GM20000 (cell line): ENCODE data around the gene ZAP70.
"Not testable (repeated sequence)": the region's sequence is repeated elsewhere in the genome, so short reads cannot be mapped to it uniquely, and the experiment has no call there.

ENCODE experiments used
- DNase-seq: peaks from one replicate; pipeline ENCODE4 v3.0.0; 2012; ENCODE audit warnings: low spot score
- CTCF ChIP-seq: IDR thresholded peaks from 2 replicates; pipeline ENCODE4 v1.5.1; 2012; ENCODE audit warnings: mild to moderate bottlenecking, control low read depth; ENCODE audit errors: extremely low read depth, missing control alignments

Gene ZAP70

DNA sequence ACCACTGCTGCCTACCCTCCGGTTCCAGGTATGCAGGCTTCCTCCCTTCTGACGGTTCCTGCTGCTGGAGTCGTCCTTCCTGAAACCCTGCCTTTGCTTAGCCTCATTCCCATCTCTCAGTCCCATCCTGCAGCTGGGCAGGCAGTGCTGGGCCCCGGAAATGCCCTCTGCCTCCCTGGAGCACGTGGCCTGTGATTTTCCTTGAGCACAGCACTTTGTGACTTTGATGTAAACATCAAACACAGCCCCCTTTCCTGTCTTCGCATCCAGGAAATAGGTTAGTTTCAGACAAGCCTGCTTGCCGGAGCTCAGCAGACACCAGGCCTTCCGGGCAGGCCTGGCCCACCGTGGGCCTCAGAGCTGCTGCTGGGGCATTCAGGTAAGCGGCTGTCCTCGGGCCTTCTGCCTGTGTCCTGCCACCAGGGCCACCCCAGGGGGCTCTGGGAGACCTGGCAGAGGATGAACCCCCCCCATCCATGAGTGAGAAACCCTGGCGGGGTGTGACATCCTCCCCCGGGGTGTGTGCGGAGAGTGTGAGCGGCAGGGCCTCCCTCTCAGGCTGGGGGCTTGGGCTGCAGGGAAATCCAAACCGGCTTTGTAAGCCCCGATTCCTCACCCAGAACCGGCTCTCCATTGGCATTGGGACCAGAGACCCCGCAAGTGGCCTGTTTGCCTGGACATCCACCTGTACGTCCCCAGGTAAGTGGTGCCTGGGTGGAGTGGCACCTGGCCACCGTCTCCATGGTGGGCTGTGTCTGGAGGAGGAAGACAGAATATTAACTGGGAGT, at the start of gene ZAP70:
TSS of gene ZAP70 (plus strand) at position 281 of the 788 bp plus-strand sequence. CDS start 10,461 bp downstream, outside the sequence.
- DNase-seq = peak; percentile 35
- TF ChIP-seq CTCF = no peak

GRCh38 chr2:97663626-97663961, 49.8 kb upstream of the ZAP70 start:
- TF ChIP-seq CTCF = no peak
- DNase-seq = no peak

DNA sequence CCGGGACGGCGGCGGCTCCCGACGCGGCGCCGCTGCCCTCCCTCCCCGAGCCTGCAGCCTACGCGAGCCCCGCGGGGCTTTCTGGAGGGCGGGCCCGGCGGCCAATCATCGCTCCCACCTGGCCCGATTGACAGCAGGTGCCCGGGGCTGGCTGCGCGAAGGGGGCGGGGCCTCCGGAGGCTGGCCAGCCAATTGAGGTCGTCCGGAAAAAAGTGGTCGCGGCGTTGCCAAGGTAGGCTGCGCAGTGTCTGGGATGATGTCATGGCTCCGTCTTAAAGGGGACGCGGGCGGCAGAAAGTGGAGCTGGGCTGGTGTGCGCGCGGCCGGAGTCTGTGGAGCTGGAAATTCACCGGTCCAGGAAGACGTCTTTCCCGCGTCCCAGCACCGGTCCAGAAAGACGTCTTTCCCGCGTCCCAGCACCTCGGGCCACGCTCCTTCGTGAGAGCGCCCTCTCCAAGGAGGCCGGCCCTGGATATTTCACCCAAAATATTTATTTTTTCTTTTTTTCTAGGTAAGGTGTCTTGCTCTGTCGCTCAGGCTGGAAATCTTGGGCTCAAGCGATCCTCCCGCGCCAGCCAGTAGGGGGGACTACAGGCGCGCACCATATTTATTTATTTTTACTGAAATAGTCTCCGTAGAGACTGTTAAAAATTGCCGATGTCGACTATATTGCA, 49.3 kb upstream of the ZAP70 start, which contains the start of gene ACTR1B:
TSS of gene ACTR1B (minus strand) at position 83 of the 674 bp plus-strand sequence. CDS start 154 bp downstream, outside the sequence.
- TF ChIP-seq CTCF = peak; percentile 43
- DNase-seq = peak; percentile 99

GRCh38 chr2:97664636-97664970, 48.8 kb upstream of the ZAP70 start:
- DNase-seq = no peak
- no peak for TF ChIP-seq CTCF

GRCh38 chr2:97669448-97669847, 43.9 kb upstream of the ZAP70 start, which contains the start of gene C2orf92:
Gene C2orf92 (plus strand): TSS chr2:97669713. CDS start chr2:97669789, 76 bp downstream.
- TF ChIP-seq CTCF = no peak
- DNase-seq = no peak

GRCh38 chr2:97670471-97670870, 42.9 kb upstream of the ZAP70 start:
- no peak for DNase-seq
- TF ChIP-seq CTCF = no peak

GRCh38 chr2:97671526-97671925, 41.9 kb upstream of the ZAP70 start:
- TF ChIP-seq CTCF = no peak

DNA sequence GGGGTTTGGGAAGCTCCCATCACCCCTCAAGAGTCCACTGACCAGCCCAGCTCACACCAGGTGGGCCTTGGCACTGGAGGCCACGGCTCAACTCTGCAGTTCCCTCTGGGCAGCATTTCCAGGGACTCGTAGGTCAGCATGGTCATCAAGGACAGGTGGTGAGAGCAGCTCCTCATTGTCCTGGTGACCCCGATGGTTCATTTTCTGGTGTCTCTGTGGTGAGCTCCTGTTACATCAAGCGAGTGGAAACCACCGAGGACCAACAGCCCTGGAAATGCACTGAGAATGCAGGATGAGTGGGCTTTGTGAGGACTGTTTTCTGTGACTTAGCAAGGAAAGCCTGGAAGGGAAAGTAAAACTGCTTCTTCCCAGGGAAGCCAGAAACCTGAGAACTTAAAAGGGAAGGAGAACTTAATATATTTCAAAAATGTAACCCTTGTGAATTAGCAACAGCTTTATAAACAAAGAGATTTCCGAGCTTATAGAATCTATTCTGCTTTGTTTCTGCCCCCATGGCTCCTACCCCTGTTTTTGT, 40.7 kb upstream of the ZAP70 start:
- DNase-seq = not testable (repeated sequence)

More at GRCh38 chr2:97671526-97671925, 41.9 kb upstream of the ZAP70 start:
- DNase-seq = no peak
